HG02610 (cell line): ENCODE data around the gene FAM204A.

Experiments
- ATAC-seq: cut with Tn5 transposase; IDR thresholded peaks from one replicate; pipeline ENCODE4 v1.9.1; 2021; ENCODE audit warnings: mild to moderate bottlenecking, moderate library complexity; ENCODE audit not compliant: unreplicated experiment

The FAM204A gene

DNA sequence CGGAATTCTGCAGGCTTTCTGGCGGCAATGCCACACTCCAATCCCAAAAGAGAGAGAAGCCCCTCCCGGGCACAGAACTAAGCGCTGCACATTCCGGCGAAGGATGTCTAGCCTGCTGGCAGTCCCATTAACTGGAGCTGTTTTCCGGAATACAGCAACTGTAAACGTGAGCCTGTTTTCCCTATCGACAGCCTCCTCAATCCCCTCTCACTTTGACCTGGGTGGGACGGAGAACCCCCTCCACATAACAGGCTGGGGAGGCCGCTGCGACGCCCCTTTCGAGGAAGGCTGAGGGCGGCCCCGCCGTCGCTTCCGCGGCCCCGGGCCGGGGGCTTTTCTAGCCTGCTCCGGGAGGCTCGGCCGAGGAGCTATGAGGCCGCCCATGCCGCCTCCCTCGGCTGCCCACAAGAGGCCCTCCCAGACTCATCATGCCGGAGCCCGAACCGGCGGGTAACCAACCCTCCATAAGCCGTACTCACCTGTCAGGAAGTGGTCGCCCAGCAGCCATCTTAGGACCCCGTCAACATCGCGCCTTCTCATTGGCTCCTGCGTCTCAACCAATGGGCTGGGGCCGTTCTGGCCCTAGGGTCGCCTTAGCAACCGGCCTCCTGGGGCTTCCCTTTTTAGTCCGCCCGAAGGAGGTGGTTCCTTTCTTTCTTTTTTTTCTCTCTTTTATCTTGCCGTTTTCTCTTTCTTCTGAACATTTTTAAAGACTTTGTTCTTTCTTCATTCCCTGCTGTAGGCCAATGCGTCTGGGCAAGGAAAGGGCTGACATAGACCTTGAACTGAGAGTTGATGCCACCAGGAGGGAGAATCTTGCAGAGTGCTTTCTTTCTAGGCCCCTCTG, at the start of gene FAM204A:
Gene FAM204A (minus strand): TSS at position 534 of the 847 bp plus-strand sequence. CDS start 5,909 bp downstream, outside the sequence.
- peak; percentile 100 for ATAC-seq

DNA sequence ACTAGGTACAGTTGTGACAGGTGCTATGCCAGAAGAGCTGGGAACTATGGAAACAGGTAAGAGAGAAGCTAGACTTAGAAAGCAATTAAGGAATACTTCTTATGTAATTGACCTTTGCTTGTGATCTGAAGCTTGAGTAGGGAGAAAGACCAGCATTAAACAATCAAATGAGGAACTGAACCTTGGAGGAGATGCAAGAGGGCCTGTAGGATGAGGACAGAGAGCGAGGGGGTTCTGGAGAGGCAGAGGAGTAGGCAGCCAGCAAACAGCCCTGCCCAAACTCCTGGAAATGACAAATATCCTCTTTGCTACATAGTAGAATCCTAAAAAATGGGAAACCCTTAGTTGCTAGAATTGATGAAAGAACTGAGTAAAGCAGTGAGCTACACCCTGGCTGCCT, 41.6 kb upstream of the FAM204A start:
- no peak for ATAC-seq

DNA sequence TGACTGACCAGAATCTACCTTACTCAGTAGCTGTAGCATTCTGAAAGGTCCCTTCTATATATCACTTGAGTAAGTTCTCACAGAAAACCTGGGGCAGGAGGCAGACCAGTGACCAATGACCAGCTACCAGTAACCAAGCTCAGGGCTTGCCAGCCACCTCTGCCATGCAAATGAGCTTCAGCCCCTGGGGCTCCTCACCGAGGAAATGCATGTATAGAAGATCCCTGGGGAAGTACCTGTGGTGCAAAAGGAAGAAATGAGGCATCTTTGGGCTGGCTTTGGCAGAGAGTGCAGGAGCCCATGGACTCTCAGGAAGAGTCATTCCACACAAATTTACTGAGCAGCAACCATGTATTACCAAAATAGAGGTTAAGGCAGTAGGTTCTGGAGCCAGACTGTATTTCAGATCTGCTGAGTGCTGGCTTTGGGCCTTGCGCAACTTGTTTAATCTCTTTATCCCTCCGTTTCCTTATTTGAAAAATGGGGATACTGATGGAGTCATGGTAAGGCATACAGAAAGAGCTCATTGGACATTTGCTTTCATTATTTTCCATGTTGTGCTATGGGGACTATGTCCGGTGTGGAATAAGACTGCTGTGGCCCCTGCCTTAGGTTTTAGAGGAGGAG, 41.1 kb upstream of the FAM204A start:
- ATAC-seq = peak; percentile 71

DNA sequence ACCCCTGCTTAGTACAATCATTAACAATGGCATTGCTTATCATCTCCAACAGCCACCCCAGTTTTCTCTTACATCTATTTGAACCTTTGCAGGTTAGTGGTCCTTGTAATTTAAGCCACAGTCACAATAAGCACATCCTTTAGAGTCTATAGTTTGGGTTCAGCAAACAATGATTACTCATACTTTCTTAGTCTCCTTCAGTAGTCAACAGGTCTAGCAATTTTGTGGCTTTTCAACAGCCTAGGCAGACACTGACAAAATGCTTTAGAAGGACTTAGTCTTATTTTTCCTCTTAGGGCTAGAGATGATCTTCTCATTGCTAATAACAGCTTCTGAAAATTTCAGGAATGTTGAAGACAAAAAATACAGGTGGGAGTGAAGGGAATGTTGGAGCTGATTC, 32.3 kb upstream of the FAM204A start:
- ATAC-seq = no peak

DNA sequence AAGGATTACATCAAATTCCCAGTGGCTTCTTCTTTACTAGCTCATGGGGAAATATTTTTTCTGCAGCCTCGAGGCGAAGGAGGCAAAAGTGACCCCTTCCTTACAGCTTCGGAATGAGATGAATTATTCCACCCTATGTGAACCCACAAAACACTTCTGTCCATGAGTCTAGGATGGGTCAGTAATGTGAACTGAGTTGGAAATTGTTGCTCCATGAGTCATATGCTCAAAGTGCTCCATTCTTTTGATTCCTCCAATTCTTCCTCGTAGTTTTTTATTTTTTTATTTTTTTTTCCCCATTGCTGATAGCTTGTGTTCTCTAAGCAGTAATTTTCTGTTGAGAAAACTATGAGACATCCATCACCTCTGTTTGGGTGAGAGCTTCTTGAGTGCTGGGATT, 31.7 kb upstream of the FAM204A start:
- ATAC-seq = no peak

DNA sequence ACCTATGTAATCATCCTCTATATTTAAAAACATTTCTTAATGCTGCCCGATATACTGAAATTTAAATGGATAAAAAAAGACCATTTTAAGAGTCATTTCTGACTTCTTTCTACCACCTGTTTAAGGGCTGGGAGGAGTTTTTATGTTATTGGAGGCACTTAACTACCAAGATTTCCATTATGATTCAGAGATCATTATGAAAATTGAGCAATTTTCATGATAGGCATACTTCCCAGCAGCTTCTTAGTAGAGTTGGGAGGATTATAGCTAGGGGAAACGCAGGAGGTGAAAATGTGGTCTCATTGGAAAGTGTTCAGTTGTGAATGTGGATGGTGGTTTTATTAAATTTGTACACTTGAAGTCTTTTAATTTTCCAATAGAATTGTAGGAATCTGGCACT, 28.4 kb upstream of the FAM204A start:
- ATAC-seq = no peak

DNA sequence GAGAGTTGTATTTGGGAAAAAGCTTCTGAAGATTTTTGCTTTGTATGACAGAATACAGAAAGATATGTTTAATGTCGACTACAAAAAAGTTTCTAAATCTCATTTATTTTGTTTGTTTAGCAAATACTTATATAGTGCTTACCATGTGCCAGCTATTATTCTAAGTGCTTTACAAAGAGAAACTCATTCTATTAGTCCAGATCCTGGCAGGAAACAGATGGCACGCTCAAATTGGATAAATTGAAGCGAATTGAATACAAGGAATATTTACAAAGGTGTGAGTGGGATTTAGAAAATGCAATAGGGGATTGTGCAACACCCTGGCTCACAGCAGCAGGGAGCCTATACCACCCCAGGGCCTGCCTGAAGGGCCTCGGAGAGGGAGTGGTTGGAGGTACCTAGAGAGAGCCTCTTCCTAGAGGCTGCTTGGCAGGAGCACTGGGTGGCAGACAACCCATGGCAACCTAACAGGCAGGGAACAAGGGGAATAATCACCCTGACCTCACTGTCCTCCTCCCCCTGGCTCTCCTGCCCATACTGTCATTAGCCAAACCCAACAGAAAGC, 27.6 kb upstream of the FAM204A start:
- ATAC-seq = no peak

DNA sequence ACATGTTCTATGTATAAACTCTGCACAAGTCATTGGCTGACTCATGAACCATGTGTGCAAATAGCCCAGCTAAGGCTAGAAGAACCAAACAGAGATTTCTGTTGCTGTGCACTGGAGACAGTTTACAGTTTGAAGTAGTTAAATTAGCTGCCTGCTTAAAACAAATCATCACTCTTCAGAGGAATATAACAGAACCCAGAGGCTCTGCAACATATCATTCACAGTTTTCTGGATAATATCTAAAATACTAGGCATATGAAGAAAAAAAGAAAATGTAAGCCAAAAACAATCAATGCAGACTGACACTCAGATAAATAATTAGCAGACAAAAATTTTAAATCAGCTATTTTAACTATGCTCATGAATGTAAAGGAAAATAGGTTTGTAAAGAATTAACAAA, 23.6 kb upstream of the FAM204A start:
- ATAC-seq = no peak

DNA sequence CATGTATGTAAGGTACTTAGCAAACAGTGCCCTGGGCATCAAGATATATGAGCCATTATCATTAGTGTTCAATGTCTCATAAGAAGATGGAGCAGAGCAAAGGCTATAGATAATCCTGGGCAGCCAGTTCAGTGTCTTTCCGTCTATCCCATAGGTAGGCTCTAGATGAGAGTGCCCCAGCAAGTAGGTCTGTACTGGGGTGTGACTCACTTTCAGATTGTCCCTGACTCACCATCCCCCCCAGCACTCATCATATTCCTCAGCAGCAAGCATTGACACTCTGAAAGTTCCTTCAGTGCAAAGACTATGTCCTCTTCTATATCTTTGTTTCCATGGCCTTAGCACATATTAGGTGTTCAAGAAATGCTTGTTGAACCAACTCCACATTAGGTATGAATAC, 20.0 kb upstream of the FAM204A start:
- ATAC-seq = no peak

DNA sequence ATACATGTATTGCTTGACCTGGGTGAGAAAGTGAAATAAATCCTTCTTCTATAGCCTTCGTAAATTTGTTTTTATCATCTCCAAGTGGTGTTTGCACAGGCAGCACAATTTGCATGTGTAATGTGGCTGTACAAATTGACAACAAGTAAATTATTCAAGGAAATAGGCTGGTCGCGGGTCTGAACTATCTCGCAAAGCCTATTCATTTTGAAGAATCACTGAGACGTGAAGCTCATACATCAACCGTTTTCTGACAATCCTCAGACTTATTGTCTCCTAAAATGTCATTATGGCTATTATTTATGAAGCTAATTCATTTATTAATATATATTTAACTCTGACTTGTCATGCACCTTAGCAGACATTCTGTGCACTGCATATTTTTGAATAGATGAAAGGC, 16.2 kb upstream of the FAM204A start:
- no peak for ATAC-seq

DNA sequence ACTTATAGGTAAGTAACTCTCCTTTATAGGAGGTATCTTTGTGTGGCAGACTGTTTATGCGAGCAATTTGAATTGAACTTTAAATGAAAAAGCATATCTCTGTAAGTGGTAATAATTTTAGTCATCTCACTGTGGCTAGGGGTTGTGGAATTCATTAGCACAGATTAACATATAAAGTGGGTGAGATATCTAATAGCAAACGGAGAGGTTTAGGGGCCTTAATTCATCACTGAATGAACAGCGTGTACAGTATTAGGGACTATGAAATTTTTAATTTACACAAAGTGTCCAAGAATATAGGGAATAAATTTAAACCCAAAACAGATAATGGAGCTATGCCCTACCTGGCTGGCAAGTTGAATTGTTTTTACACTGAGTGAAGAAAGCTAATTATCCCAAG, 15.7 kb upstream of the FAM204A start:
- no peak for ATAC-seq

DNA sequence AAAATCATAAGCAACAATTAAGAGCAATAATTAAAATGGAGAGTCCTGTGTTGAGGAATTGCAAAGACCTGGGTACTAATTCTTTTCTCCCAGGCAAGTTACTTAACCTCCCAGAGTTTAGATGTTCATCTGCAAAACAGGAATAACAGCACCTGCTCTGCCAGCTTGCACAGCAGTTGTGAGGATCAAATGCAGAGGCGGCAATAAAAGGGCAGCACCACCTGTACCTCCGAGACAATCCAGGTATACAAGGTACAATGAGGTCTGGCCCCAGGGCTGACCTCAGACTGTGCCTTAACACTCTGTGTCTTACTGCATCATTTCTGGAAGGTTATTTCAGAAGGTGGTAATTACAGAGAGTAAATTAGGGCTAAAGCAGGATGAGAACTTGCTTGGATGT, 14.5 kb upstream of the FAM204A start:
- no peak for ATAC-seq

DNA sequence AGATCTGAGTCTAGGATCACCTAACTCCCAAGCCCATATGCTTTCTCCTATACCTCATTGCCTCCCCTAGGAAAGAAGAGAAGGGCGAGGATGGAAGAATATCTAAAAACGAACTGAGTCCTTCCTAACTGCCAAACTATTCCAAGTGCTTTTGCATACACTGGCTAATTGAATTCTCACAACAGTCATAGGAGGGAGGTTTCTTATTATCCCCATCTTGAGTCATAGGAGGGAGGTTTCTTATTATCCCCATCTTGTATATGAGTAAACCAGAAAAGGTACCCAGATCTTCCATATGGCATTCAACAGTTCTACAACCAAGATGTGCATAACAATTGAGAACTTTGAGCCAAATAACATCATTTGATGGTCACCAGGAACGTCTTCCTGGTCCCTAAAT, 13.1 kb upstream of the FAM204A start:
- no peak for ATAC-seq

DNA sequence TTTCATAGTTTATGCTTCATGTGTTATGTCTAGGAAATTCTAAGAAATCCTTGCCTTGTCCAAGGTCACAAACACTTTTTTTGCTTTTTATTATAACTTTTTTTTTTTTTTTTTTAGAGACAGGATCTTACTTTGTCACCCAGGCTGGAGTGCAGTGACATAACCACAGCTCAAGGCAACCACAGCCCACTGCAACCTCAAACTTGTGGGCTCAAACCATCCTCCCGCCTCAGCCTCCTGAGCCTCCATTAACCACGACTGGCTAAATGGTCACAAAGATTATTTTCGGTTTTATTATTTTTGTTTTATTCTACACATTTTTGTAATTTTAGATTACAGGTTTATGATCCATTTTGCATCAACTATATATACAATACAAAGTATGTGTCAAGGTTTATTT, 7.1 kb upstream of the FAM204A start:
- no peak for ATAC-seq

DNA sequence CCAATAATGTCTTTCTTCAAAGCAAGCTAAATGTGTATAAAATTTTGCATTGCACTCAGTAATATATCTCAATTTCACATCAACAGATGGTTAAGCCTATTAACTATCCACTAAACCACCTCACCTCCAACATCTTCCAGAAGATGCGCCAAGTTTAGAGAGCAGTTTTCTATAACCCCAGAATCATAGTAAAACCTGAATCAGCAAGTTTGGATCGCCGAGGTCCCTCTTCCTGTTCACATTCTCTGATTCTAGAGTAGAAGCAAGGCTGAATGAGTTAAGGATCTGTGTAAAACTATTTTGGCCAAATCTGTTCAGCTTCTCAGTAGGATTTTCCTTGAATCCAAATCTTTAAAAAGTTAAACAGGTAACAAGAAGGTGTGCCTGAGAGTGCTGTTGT, 1.4 kb upstream of the FAM204A start:
- ATAC-seq = no peak

DNA sequence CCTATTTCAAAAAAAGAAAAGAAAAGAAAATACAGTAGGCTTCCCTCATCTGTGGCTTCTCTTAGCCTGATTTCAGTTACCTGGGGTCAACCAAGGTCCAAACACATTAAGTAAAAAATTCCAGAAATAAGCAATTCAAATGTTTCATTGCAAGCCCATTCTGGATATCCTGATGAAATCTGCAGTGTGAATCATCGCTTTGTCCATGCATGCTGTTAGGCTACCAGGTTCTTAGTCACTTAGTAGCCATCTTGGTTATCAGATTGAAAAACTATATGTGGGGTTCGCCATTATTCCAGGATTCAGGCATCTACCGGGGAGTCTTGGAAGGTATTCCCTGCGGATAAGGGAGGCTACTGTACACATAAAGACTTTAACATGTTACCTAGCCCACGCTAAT, 991 bp upstream of the FAM204A start:
- no peak for ATAC-seq

DNA sequence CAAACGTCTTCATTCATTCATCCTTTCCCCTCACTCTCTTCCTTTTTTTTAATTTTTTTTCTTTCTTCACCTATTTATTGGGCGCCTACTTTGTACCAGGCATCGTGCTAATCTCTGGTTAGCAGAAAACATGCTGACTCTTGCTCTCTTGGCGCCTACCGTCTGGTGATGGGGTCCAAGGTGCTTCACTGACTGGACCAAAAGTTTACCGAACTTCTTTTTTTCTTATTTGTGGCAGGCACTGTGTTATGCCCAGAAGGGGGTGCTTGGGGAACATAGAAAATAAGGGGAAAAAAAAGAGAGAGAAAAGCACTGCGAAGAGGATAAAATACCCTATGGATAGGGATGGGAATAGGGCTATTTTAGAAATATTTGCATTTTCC, 505 bp upstream of the FAM204A start:
- ATAC-seq = no peak

DNA sequence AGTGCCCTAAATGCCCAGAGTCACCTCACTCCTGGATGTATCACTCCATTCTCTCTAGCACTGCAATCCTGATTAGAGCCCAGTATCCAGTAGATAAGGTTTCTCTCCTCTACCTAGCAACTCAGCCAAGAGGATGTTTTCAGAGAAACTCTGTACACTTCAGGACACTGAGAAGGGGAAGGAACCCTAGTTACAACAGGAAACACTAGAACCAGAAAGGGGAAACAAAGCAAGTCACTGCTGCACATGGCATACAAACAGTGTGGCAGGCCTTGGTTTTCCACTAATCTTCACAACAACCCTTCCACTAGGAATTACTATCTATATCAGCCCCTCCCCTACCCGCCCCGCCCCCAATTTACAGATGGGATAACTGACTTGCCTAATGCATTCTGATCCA, 1.6 kb downstream of the FAM204A start:
- ATAC-seq = no peak

DNA sequence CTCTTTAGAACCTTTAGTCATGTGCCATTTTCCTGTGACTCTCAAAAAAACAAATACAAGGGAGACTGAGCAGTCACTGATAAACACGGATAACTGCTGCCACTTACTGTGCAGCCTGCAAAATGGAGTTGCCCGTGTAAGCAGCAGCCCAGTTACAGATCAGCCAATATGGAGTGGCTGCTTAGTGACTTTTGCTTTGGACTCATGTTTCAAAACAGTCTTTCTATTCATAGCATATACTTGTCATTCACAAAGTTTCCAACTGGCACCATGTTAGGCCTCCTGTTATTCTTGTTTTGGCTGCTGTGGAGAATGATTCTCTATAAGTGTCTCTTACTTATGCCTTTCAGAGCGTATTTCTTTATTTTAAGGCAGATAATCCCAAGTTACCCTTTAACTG, 3.0 kb downstream of the FAM204A start:
- ATAC-seq = no peak

DNA sequence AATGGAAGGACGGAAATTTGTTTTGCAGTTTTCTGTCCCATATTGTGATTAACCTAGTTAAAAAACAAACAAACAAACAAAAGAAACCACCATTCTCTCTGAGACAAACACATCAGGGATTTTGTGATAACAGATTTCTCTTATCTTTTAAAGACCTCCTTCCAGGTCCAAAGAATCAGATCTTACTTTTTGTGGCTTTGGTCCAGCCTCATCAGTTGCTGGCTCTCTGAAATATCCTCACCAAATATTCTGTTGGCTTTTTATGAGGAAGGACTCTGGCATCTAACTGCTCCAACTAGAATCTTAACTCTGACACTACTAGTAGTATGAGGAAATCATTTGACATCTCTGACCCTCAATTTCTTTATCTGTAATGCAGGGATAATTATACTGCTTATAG, 4.8 kb downstream of the FAM204A start:
- ATAC-seq = no peak

DNA sequence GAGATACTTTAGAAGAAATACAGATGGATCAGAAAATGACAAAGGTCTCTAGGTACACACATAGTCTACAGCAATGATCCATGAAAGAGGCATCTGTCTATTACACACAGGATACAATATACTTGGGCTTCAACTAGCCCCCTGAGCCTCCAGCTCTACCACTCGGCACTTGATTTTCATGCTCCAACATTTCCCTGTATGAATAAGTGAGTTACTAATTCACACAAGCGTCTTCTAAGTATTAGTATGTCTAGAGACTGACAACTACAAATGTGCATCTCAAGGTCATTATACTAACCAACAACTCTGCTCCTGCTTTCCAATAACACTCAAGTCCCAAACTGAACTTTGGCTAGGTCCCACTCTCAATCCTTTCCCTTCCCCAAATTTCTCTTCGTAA, 8.3 kb downstream of the FAM204A start:
- ATAC-seq = no peak

DNA sequence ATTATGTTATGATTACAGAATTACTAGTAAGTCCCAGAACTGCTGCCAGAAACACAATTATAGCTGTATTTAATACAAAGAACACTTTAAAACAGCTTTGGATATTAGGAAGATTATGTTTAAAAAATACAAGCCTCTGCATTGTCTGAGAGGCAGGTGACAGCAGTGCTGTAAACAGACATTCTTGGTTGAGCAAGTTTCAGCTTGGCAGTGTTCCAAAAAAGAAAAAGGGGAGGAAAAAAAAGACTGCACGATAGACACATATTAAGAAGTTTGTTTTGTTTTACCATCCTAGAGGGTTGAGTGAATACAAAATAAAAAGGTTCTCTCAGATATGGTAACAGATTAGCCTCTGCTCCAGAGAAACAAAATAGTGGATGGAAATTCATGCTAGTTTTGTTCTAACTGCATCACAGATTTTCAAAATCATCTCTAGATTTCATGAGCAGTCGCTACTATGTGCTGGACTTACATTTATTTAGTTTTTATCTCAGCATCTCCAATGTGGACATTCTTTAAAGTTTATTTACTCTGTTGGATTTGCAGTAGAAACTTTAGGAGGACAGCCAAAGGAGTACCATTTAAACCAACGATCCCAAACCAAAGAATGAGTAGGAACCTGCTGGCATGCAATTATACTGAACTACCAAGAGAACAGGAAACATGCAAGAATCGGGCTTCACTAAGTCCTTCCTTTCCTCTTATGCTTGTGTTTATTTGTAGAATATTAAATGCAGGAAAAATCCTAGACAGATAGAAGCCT, 9.0 kb downstream of the FAM204A start:
- no peak for ATAC-seq
